ENCODE results near the gene DDX10. TPM values are rescaled to one million over a fixed set of nuclear protein-coding genes. Genes with fewer than 3 reads are reported as not detected.

Gene DDX10
- total RNA-seq, 1 donor from 2014 or later: 33.4 TPM

GRCh38 chr11:108985945-108986279, 321.0 kb downstream of the DDX10 start:
- no peak for DNase-seq

Other genes starting within 250 kb of the DDX10 start
- gene C11orf65, start 197.5 kb upstream of the DDX10 start, total RNA-seq: 0.62 TPM
- 9.4 TPM for gene POGLUT3, start 166.7 kb upstream of the DDX10 start, total RNA-seq
- 3.1 TPM for gene EXPH5, start 71.3 kb upstream of the DDX10 start, total RNA-seq

Data from occipital lobe (tissue), 2 donors.